ENCODE data around the gene CRAMP1. TPM values are rescaled to one million over a fixed set of nuclear protein-coding genes. Genes with fewer than 3 reads are reported as not detected.

CRAMP1 gene
- polyA plus RNA-seq, 10 donors, result 10.5 to 20.8 (median 14.9) TPM

DNA sequence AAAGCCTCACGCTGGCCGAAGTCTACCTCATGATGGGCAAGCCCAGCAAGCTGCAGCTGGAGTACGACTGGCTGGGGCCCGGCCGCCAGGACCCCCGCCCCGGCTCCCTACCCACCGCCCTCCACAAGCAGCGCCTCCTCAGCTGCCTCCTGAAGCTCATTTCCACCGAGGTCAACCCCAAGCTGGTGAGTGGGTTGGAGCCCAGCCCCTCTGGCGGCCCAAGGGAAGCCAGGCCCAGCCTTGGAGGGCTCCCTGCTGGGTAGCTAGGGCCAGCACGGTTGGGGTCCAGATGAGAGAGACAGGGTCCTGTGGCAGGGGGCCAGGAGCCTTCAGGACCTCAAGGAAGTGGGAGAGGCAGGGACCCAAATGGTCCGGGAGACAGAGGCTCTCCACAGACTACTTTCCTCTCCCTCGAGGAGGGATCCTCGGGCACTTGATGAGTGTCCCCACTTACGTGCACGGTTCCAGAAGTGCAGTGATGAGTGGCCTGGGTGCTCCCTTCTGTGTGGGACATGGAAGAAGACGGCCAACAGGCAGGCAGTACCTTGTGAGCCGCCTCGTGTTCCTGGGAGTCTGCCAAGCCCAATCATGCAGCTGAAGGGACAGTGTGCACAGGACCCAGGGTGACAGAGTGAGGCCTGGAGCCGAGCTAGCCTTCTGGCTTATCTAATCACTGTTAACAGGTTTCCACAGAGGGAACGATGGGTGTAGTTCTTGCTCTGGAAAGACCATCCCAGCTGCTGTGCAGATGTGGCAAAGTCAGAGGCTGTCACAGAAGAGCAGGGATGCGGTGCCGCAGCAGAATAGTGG, 44.9 kb downstream of the CRAMP1 start:
- DNase-seq, result no peak

- no peak for DNase-seq
Measured at GRCh38 chr16:1657841-1658240, 45.7 kb downstream of the CRAMP1 start.

DNA sequence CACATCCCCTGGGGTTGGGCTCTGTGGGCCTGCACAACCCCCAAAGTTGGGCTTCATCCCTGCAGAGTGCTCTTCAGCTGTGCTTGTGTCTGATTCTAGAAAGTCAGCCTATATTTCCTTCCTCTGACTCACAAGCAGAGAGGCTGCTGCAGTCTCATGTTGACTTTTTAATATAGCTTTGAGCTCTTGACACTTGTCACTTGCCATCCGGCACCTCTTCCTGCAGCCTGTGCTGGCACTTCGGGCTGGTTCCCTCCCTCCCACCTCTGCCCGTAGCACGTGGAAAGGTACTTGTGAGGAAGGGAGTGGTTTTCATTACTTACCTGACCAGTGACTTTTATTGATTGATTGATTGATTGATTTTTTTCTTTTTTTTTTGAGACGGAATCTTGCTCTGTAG, 46.9 kb downstream of the CRAMP1 start:
- no peak for DNase-seq

GRCh38 chr16:1661826-1662225, 49.7 kb downstream of the CRAMP1 start:
- DNase-seq, result no peak

DNA sequence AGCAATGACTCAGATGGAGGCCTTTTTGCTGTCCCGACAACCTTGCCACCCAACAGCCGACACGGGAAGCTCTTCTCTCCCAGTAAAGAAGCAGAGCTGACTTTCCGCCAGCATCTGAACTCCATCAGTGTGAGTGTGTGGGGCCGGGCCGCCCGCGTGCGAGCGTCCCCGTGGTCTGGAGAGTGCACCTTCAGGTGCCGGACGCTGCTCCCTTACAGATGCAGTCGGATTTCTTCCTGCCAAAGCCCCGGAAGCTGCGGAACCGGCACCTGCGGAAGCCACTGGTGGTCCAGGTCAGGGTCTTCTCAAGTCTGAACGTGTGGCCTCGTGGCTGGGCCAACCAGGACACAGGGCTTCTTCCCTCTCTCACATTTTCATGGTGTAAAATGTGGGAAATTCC, 50.4 kb downstream of the CRAMP1 start:
- DNase-seq, result no peak

GRCh38 chr16:1665829-1666228, 53.7 kb downstream of the CRAMP1 start:
- no peak for DNase-seq

- DNase-seq, result no peak
Measured at GRCh38 chr16:1666316-1666715, 54.2 kb downstream of the CRAMP1 start.

GRCh38 chr16:1667271-1667670, 55.1 kb downstream of the CRAMP1 start:
- DNase-seq, result no peak

DNA sequence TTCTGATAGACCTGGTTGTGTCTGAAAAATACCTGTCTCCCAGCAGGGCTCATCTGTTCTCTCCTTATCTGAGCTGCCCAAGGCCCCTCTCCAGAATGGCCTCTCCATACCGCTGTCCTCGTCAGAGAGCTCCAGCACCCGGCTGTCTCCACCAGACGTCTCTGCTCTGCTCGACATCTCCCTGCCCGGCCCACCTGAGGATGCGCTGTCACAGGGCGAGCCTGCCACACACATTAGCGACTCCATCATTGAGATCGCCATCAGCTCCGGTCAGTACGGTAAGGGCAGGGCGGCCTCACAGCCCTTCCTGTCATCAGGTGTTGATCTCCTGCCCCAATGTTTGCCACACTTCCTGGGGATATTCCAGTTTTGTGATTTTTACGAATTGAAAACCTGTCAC, 55.8 kb downstream of the CRAMP1 start:
- DNase-seq, result no peak

- DNase-seq, result no peak
Measured at GRCh38 chr16:1668612-1669319, 56.6 kb downstream of the CRAMP1 start.

DNA sequence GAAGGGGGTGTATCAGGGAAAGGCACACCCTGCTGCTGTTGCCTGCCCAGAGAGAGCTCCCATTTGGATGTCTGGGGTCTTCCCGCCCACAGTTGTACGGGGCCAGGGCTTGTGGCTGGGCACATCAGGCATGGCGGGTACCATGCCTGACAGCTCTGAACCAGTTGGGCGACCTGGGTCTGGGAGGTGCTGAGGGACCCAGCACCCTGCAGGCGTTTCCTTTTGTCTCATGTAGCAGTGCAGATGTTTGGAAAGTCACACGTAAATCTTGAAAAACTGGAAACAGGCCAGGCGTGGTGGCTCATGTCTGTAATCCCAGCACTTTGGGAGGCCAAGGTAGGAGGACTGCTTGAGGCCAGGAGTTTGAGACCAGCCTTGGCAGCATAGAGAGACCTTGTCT, 57.5 kb downstream of the CRAMP1 start:
- no peak for DNase-seq

DNA sequence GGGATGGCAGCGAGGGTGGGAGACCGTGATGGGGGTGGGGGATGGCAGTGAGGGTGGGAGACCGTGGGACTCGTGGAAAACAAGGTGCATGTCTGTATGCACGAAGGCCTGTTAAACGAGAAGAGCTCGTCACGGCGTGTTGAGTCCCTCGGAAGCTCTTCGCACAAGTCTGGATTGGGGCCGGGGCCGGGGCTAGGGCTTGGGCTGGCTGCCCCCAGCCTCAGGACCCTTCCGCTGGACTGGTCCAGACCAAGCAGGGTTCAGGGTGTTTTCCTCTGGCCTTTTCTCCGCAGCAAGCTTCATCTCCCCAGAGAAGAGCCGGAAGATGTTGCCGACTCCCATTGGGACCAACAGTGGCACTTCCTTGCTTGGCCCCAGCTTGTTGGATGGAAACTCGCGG, 58.2 kb downstream of the CRAMP1 start:
- DNase-seq, result no peak

- no peak for DNase-seq
Measured at GRCh38 chr16:1670866-1671265, 58.7 kb downstream of the CRAMP1 start.

DNA sequence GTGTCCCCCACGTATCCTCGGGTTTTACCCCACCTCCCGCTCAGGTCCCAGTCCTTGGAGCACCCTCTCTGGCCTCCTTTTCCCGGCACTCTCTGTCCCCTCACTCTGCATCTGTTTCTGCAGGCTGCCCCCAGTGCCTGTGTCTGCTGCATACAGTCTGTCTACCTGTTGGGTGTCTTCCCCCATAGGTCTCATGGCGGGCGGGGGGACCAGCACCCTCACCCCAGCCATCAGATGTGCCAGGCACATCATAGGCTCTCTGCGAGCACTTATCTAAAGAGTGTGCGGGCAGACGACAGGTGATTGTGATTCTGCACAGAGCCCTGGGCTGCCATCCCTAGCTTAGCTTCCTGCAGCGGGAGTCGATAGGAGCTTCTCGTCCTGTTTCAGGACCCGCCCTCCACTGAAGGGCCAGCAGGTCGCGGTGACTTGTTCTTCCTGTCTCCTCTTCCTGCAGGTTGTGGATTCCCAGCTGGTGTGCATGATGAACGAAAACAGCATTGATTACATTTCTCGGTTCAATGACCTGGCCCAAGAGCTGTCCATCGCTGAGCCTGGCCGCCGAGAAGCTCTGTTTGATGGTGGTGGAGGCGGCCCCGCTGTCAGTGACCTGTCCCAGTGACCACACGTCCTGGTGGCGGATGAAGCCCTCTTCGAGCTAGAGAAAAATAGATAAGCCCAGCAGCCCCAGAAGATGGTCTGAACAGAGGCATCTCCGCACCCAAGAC, 61.4 kb downstream of the CRAMP1 start:
- no peak for DNase-seq

DNA sequence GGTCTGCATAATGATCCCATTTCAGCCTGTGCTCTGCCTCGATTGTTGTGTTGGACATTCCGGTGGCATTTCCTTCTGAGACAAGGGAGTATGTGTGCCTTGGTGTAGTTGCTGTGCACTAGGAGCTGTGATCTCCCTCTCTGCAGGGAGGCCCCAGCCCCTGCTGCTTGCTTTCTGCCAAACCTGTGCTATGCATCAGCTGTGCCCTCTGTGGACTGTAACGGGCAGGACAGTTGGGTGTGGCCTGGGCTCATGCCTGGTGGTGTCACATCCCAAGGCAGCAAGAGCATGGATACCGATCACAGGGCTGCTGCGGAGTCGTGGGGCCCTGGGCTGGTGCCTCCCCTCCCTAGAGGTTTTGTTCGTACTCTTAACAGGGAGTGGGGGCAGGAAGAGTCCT, 62.1 kb downstream of the CRAMP1 start:
- DNase-seq, result peak in 1 of 3 donors; percentile 4

DNA sequence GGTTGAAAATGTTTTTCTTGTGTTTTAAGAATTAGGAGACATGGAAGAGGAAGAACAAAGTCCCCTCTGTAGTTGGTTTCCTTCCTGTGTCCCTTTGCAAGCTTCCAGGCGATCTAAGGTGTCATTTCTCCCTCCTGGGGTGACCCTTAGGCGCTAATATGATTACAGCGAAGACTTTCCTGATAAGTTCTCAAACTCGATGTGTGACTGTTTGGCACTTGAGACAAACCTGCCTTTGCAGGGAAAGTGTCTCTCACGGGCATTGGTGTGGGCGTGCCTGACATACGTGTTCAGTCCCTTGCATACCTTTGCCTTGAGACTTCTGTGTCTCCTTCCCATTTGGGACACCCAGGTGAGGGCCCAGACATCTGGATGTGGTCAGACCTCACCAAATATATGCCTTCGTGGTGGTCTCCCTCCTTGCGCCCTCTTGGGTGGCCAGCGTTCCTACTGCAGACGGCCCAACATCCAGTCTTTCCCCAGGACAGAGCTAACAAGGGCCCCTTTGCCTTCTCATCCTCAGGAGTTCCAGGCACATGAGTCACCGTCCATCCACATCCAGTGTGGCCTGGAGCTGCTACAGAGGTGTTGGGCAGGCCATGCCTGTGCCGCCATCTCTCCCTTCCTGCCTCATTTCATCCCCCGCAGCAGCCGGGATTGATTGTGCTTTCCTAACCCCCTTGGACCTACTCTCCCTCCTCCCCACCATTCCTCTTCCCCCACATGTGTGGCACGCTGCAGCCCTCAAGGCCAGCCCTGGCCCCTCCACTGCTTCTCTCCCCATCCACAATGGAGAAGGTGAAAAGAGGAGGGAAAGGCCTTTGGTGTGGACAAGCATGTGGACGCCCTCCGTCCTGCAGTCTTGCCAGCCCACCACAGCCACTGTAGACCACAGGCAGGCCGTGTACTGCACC, 62.8 kb downstream of the CRAMP1 start:
- peak in 1 of 3 donors; percentile 12 for DNase-seq

DNA sequence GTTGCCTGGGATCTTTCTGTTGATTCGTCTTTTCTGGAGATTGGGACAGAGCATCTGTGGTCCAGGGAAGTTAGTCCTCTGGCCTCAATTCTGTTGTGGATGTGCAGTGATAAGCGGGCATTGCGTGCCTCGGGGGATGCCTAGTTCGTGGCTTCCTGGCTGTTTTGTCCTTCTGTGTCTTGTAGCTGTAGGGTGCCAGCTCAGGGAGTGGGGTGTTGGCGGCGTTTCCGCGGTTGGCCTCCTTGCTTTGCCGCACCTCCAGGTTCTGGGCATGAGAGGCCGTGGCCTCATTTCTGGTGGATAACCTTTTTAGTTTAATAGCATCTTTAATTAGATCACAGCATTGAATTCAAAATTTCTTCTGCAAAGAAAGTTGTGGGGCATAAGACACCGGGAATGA, 64.5 kb downstream of the CRAMP1 start:
- no peak for DNase-seq

GRCh38 chr16:1677339-1677738, 65.2 kb downstream of the CRAMP1 start:
- DNase-seq, result no peak

DNA sequence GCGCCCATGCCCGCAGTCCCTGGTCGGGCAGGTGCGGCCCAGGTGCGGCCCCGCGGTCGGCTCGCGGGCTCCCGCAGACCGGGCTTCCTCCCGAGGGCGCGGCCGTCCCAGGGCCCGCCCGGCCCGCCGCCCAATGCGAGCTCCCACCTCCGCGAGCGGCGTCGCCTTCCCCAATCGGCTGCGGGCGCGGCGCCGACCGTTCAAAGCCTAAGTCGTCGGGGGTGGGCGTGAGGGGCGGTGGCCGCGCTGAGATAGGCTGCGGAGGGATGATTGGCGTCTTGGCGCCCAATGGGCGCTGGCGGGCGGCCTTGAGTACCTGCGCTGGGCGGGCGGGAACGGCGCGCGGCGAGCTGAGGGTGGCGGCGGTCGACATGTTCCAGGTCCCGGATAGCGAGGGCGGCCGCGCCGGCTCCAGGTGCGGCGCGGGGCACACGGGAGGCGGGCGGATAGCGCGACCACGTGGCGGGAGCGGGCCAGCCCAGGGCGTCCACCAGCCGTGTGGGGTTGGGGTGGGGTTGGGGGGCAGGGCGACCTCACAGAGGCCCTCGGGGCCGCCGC, 65.9 kb downstream of the CRAMP1 start, which contains the start of gene JPT2:
Gene JPT2, plus strand, starts transcription at position 338 of the 558 bp plus-strand sequence. Its CDS starts 34 bp downstream, at position 372.
- peak; percentile 96 to 98 (median 98) for DNase-seq

DNA sequence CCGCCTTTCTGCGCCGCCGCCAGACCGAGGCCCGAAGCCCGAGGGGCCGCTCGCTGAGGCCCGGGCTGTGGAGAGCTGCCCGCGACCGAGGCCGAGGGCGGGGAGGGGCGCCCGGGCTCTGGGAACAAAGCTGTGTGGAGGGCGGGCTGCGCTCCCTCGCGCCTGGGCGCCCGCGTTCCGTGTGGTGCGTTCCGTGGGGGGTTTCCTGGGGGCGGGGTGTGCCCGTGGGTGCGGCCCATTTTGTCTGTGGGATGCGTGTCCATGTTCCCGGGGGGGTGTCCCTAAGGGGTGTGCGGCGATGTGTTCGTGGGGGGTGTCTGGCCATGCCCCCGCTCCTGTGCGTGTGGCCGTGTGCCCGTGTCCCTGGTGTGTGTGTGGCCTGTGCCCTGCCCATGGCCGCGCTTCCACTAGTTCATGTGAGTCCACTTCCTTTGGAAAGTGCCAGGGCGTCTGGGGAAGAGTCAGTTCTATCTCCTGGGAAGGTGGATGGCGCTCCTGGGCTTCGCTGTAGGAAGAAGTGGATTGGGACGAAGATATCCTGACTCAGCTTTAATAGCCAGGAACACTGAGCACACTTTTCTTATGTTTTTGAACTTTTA, 66.4 kb downstream of the CRAMP1 start:
- peak in 1 of 3 donors; percentile 16 for DNase-seq

- DNase-seq, result no peak
Measured at GRCh38 chr16:1680361-1680760, 68.2 kb downstream of the CRAMP1 start.

All from muscle of back (tissue), 11 donors.